ENCODE data around the gene POLR2B. TPM values are rescaled to one million over a fixed set of nuclear protein-coding genes. Genes with fewer than 3 reads are reported as not detected.

Gene POLR2B
- total RNA-seq, 1 donor from 2014 or later = 73.0 TPM

GRCh38 chr4:56961107-56961500 is 17.6 kb upstream of the POLR2B start:
- Histone ChIP-seq H3K27ac (replicated peaks) (no peak overlapping the region), H3K36me3 (peaks cover 56% of the 10 kb centered on the region)
- no peak for TF ChIP-seq CTCF (IDR thresholded peaks at IDR 0.05; ENCODE audit: borderline replicate concordance)

DNA sequence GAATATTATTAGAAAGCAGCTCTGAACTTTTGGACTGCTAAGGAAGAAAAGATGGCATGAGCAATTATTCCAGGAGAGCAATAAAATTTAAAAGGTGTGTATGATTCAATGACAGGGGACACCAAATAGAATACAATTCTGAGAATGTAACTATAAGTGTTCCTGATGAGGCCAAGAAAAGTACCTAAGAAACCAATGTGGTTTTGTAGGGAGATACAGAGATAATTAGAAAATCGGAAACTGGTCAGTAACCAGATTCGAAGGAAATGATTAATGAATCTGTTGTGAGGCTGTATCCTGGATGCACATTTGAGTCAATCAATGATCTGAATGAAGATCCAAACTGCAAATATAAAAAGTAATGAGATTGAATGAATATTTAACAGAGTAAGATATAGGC is 7.3 kb upstream of the POLR2B start:
- no peak overlapping the region for H3K4me3 ChIP-seq
- H3K4me1 ChIP-seq = peaks cover 18% of the 10 kb centered on the region
- H3K27me3 ChIP-seq (ENCODE audit: low read depth) = no peaks in the 10 kb centered on the region
- DNase-seq = no peak
- peaks cover 80% of the 10 kb centered on the region for H3K36me3 ChIP-seq
- H3K27ac ChIP-seq (replicated peaks) = no peak overlapping the region
- intact Hi-C loops (cut with micrococcal nuclease) = no loop called here
- peaks cover 16% of the 10 kb centered on the region for H3K9me3 ChIP-seq (replicated peaks)
- no peak for TF ChIP-seq CTCF (IDR thresholded peaks at IDR 0.05; ENCODE audit: borderline replicate concordance)

More at GRCh38 chr4:56961107-56961500, 17.6 kb upstream of the POLR2B start:
- no peak for DNase-seq
- H3K27me3 ChIP-seq (ENCODE audit: low read depth) = no peaks in the 10 kb centered on the region
- H3K4me3 ChIP-seq = no peak overlapping the region
- intact Hi-C loops (cut with micrococcal nuclease) = no loop called here
- H3K9me3 ChIP-seq (replicated peaks) = no peaks in the 10 kb centered on the region
- peaks cover 8% of the 10 kb centered on the region for H3K4me1 ChIP-seq

DNA sequence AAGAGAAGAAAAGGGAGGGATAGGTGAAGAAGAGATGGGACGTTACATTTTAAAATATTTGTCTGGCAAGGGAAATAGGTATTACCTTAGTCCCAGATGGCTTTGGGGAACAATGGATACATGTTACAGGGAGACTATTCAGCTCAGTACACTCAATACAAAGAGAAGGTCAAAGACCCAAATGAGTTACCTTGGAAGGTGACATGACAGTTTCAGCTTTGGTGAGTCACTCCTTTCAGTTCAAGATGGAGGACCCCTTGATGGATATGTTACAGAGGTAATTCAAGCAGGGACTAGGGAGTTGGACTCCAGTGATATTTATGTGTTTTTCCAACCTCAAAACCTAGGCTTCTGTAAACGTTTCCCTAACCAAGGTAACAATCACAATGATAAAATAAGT is 6.3 kb upstream of the POLR2B start:
- peaks cover 16% of the 10 kb centered on the region for H3K9me3 ChIP-seq (replicated peaks)
- intact Hi-C loops (cut with micrococcal nuclease) = no loop called here
- H3K27me3 ChIP-seq (ENCODE audit: low read depth) = no peaks in the 10 kb centered on the region
- peaks cover 27% of the 10 kb centered on the region for H3K4me1 ChIP-seq
- H3K4me3 ChIP-seq = no peak overlapping the region
- no peak overlapping the region for H3K27ac ChIP-seq (replicated peaks)
- DNase-seq = no peak
- no peak for TF ChIP-seq CTCF (IDR thresholded peaks at IDR 0.05; ENCODE audit: borderline replicate concordance)
- H3K36me3 ChIP-seq = peaks cover 70% of the 10 kb centered on the region

- H3K9me3 ChIP-seq (replicated peaks) = peaks cover 16% of the 10 kb centered on the region
- TF ChIP-seq CTCF (IDR thresholded peaks at IDR 0.05; ENCODE audit: borderline replicate concordance) = no peak
- H3K27ac ChIP-seq (replicated peaks) = no peak overlapping the region
- no peaks in the 10 kb centered on the region for H3K27me3 ChIP-seq (ENCODE audit: low read depth)
- H3K4me1 ChIP-seq = peaks cover 28% of the 10 kb centered on the region
- no peak overlapping the region for H3K4me3 ChIP-seq
- peaks cover 66% of the 10 kb centered on the region for H3K36me3 ChIP-seq
- DNase-seq = no peak
- intact Hi-C loops (cut with micrococcal nuclease) = no loop called here
Observed at GRCh38 chr4:56972809-56973208, 5.9 kb upstream of the POLR2B start.

- H3K27ac ChIP-seq (replicated peaks) = no peak overlapping the region
- H3K36me3 ChIP-seq = peaks cover 61% of the 10 kb centered on the region
- H3K4me3 ChIP-seq = no peak overlapping the region
- intact Hi-C loops (cut with micrococcal nuclease) = no loop called here
- peaks cover 16% of the 10 kb centered on the region for H3K9me3 ChIP-seq (replicated peaks)
- H3K4me1 ChIP-seq = peaks cover 33% of the 10 kb centered on the region
- no peak for DNase-seq
- no peak for TF ChIP-seq CTCF (IDR thresholded peaks at IDR 0.05; ENCODE audit: borderline replicate concordance)
- no peaks in the 10 kb centered on the region for H3K27me3 ChIP-seq (ENCODE audit: low read depth)
Observed at GRCh38 chr4:56973336-56973735, 5.4 kb upstream of the POLR2B start.

All from left ventricle myocardium inferior (tissue), 1 donor.